ENCODE measurements around the gene NCOA4. TPM values are rescaled to one million over a fixed set of nuclear protein-coding genes. Genes with fewer than 3 reads are reported as not detected.
A peak's percentile ranks its signal among the peaks of the same experiment; 100 is the strongest.
"Not testable (repeated sequence)": the region's sequence is repeated elsewhere in the genome, so short reads cannot be mapped to it uniquely, and the experiment has no call there.

NCOA4 gene
- total RNA-seq, 1 donor from 2014 or later, result 155 TPM

GRCh38 chr10:45983538-45984186, 46.8 kb downstream of the NCOA4 start:
- peak; percentile 57 for DNase-seq (ENCODE audit: low spot score)

GRCh38 chr10:45981367-45981766, 49.1 kb downstream of the NCOA4 start:
- not testable (repeated sequence) for DNase-seq (ENCODE audit: low spot score)

GRCh38 chr10:45978554-45978953, 51.9 kb downstream of the NCOA4 start:
- not testable (repeated sequence) for DNase-seq (ENCODE audit: low spot score)

- not testable (repeated sequence) for DNase-seq (ENCODE audit: low spot score)
Observed at GRCh38 chr10:45974041-45974440, 56.4 kb downstream of the NCOA4 start.

GRCh38 chr10:45972813-45973169, 57.6 kb downstream of the NCOA4 start:
- DNase-seq (ENCODE audit: low spot score), result not testable (repeated sequence)

- peak; percentile 89 for DNase-seq (ENCODE audit: low spot score)
Observed at GRCh38 chr10:45972106-45972812, 58.2 kb downstream of the NCOA4 start, which contains the start of gene TIMM23. Gene TIMM23 (plus strand): TSS chr10:45972489. CDS start chr10:45972625, 136 bp downstream.

GRCh38 chr10:45971742-45972105, 58.7 kb downstream of the NCOA4 start:
- not testable (repeated sequence) for DNase-seq (ENCODE audit: low spot score)

GRCh38 chr10:45971019-45971418, 59.4 kb downstream of the NCOA4 start:
- not testable (repeated sequence) for DNase-seq (ENCODE audit: low spot score)

- DNase-seq (ENCODE audit: low spot score), result not testable (repeated sequence)
Observed at GRCh38 chr10:45962686-45963452, 67.6 kb downstream of the NCOA4 start.

- not testable (repeated sequence) for DNase-seq (ENCODE audit: low spot score)
Observed at GRCh38 chr10:45957928-45958327, 72.5 kb downstream of the NCOA4 start.

- not testable (repeated sequence) for DNase-seq (ENCODE audit: low spot score)
Observed at GRCh38 chr10:45956634-45957033, 73.8 kb downstream of the NCOA4 start.

Other genes with a start within 250 kb of the NCOA4 start
- 14.0 TPM for gene AGAP4, start 183.1 kb downstream of the NCOA4 start, total RNA-seq
- gene TIMM23, start 58.1 kb downstream of the NCOA4 start, total RNA-seq, result 49.3 TPM
- gene MSMB, start 15.6 kb upstream of the NCOA4 start, total RNA-seq, result 15.8 TPM